Type B pancreatic cell (in vitro differentiated cells): Measurements from ENCODE around the gene GRWD1. TPM values are rescaled to one million over a fixed set of nuclear protein-coding genes. Genes with fewer than 3 reads are reported as not detected.
A peak's percentile ranks its signal among the peaks of the same experiment; 100 is the strongest.

ENCODE experiments used
- DNase-seq: peaks from one replicate; pipeline ENCODE4 v3.0.0; 2021; ENCODE audit warnings: mixed read lengths; ENCODE audit not compliant: unreplicated experiment; ENCODE audit errors: extremely low spot score
- H3K27ac Mint-ChIP-seq: 2 replicates; pipeline ENCODE4 v1.8.0; 2021; ENCODE audit warnings: mild to moderate bottlenecking, mixed read lengths
- H3K27me3 Mint-ChIP-seq: 2 replicates; pipeline ENCODE4 v1.8.0; 2021; ENCODE audit warnings: mixed read lengths
- H3K36me3 Mint-ChIP-seq: 2 replicates; pipeline ENCODE4 v1.8.0; 2021; ENCODE audit warnings: mixed read lengths
- H3K4me1 Mint-ChIP-seq: one replicate; pipeline ENCODE4 v1.8.0; 2021; ENCODE audit warnings: mixed read lengths; ENCODE audit not compliant: unreplicated experiment
- H3K4me3 Mint-ChIP-seq: 2 replicates; pipeline ENCODE4 v1.8.0; 2021; ENCODE audit warnings: mild to moderate bottlenecking, mixed read lengths
- H3K9me3 Mint-ChIP-seq: 2 replicates; pipeline ENCODE4 v1.8.0; 2021; ENCODE audit warnings: mixed read lengths
- CTCF ChIP-seq: fragments of 200-600 bp; sonication (generic); conservative IDR thresholded peaks from 2 replicates; pipeline ENCODE4 v1.5.0; 2021; ENCODE audit warnings: antibody characterized with exemption, mild to moderate bottlenecking
- total RNA-seq: library from RNA; stranded (reverse); gene quantifications from 2 replicates; pipeline ENCODE4 v1.2.1, GENCODE V29; 2021; ENCODE audit warnings: low replicate concordance

The GRWD1 gene
- total RNA-seq, 1 donor from 2014 or later, result 44.0 TPM

- Mint-ChIP-seq H3K4me3 (no peak overlapping the region), H3K4me1 (peaks cover 11% of the 10 kb centered on the region), H3K36me3 (no peaks in the 10 kb centered on the region), H3K27ac (peak overlapping the region; percentile 22), H3K27me3 (peaks cover 11% of the 10 kb centered on the region), H3K9me3 (no peaks in the 10 kb centered on the region)
- no peak for DNase-seq
- no peak for TF ChIP-seq CTCF
Measured at GRCh38 chr19:48405850-48406249, 39.9 kb upstream of the GRWD1 start.

GRCh38 chr19:48413879-48414587, 31.8 kb upstream of the GRWD1 start:
- Mint-ChIP-seq H3K27ac (no peak overlapping the region), H3K27me3 (peaks cover 18% of the 10 kb centered on the region), H3K4me3 (peak overlapping the region; percentile 86), H3K36me3 (no peaks in the 10 kb centered on the region), H3K9me3 (no peaks in the 10 kb centered on the region), H3K4me1 (peaks cover 12% of the 10 kb centered on the region)
- TF ChIP-seq CTCF, result no peak
- no peak for DNase-seq

DNA sequence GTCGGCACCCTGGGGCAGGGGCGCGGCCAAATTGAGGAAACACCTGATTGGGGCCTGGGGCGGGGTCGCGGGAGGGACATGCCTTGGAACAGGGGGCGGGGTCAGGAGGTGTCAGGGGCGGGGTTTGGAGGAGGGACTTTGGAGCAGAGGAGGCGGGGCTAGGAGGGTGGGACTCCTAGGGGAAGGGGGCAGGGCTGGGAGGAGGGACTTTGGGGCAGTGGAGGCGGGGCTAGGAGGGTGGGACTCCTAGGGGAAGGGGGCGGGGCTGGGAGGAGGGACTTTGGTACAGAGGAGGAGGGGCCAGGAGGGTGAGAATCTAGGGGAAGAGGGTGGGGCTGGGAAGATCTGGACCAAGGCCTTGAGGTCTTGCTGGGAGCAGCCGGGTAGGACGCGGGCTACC, 30.4 kb upstream of the GRWD1 start:
- H3K36me3 Mint-ChIP-seq, result no peaks in the 10 kb centered on the region
- H3K9me3 Mint-ChIP-seq, result no peaks in the 10 kb centered on the region
- no peak for TF ChIP-seq CTCF

DNA sequence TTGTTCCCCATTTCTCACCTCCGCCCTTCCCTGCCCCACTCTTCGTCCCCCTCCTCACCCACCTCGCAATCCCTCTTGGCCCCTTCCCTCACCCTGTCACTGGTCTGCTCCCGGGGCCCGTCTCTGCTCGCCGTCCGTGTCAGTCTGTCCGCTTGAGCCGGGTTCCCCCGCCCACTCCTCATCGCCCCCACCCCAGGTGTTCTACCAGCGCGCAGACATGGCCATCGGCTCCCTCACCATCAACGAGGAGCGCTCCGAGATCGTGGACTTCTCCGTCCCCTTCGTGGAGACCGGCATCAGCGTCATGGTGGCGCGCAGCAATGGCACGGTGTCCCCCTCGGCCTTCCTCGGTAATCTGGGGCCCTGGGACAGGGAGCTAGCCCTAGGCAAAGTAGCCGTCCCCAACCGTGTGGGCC, 30.0 kb upstream of the GRWD1 start:
- Mint-ChIP-seq H3K9me3 (no peaks in the 10 kb centered on the region), H3K4me3 (no peak overlapping the region), H3K27ac (no peak overlapping the region), H3K36me3 (no peaks in the 10 kb centered on the region), H3K27me3 (peaks cover 18% of the 10 kb centered on the region), H3K4me1 (peaks cover 15% of the 10 kb centered on the region)
- no peak for DNase-seq
- no peak for TF ChIP-seq CTCF

More for the DNA sequence above, 30.4 kb upstream of the GRWD1 start:
- DNase-seq, result no peak
- H3K27ac Mint-ChIP-seq, result no peak overlapping the region
- H3K27me3 Mint-ChIP-seq, result peaks cover 18% of the 10 kb centered on the region
- no peak overlapping the region for H3K4me3 Mint-ChIP-seq
- H3K4me1 Mint-ChIP-seq, result peaks cover 15% of the 10 kb centered on the region

- Mint-ChIP-seq H3K4me3 (no peak overlapping the region), H3K27me3 (peaks cover 18% of the 10 kb centered on the region), H3K36me3 (no peaks in the 10 kb centered on the region), H3K9me3 (no peaks in the 10 kb centered on the region), H3K4me1 (peaks cover 15% of the 10 kb centered on the region), H3K27ac (no peak overlapping the region)
- TF ChIP-seq CTCF, result no peak
- no peak for DNase-seq
Measured at GRCh38 chr19:48417421-48417820, 28.4 kb upstream of the GRWD1 start.
